Neural cell (in vitro differentiated cells): ENCODE results near the gene CELF4. TPM values are rescaled to one million over a fixed set of nuclear protein-coding genes. Genes with fewer than 3 reads are reported as not detected.

Experiments used
- H2AFZ ChIP-seq: fragments of 200-600, 300-800 bp; sonication (generic), shearing (Covaris generic); 2 replicates; pipeline ENCODE4 v1.6.0; 2014; ENCODE audit warnings: low read depth, mild to moderate bottlenecking, antibody characterized with exemption, low read length, moderate library complexity
- H3F3A ChIP-seq: fragments of 200-600 bp; shearing (Covaris generic); 2 replicates; pipeline ENCODE4 v1.6.1; 2016; ENCODE audit warnings: mild to moderate bottlenecking, moderate library complexity, mixed read lengths, antibody characterized with exemption, low read length; ENCODE audit not compliant: insufficient read depth, poor library complexity, severe bottlenecking
- H3K27ac ChIP-seq: fragments of 200-600, 300-800 bp; sonication (generic), shearing (Covaris generic); 2 replicates; pipeline ENCODE4 v1.5.1; 2014; ENCODE audit warnings: mild to moderate bottlenecking, low read length, moderate library complexity
- H3K27me3 ChIP-seq: fragments of 300-800, 200-600 bp; sonication (generic), shearing (Covaris generic); 2 replicates; pipeline ENCODE4 v1.6.0; 2014; ENCODE audit warnings: mild to moderate bottlenecking, low read depth, low read length, moderate library complexity; ENCODE audit not compliant: insufficient read depth
- H3K36me3 ChIP-seq: fragments of 300-800, 200-600 bp; sonication (generic), shearing (Covaris generic); 2 replicates; pipeline ENCODE4 v1.5.1; 2014; ENCODE audit warnings: mild to moderate bottlenecking, antibody characterized with exemption, low read length, moderate library complexity; ENCODE audit not compliant: insufficient read depth
- H3K4me2 ChIP-seq: fragments of 300-800, 200-600 bp; sonication (generic), shearing (Covaris generic); 2 replicates; pipeline ENCODE4 v1.6.0; 2014; ENCODE audit warnings: mild to moderate bottlenecking, low read length
- H3K4me3 ChIP-seq: fragments of 300-800, 200-600 bp; sonication (generic), shearing (Covaris generic); 2 replicates; pipeline ENCODE4 v1.5.1; 2014; ENCODE audit warnings: mild to moderate bottlenecking, low read length, moderate library complexity
- H3K79me2 ChIP-seq: fragments of 200-600 bp; shearing (Covaris generic); replicated peaks from 2 replicates; pipeline ENCODE4 v1.6.0; 2014; ENCODE audit warnings: mild to moderate bottlenecking, low read length, moderate library complexity; ENCODE audit not compliant: insufficient read depth
- H3K9ac ChIP-seq: fragments of 300-800, 200-600 bp; sonication (generic), shearing (Covaris generic); 2 replicates; pipeline ENCODE4 v1.6.1; 2016; ENCODE audit warnings: mild to moderate bottlenecking, low read length, mixed read lengths
- H3K9me2 ChIP-seq: fragments of 200-600 bp; shearing (Covaris generic); 2 replicates; pipeline ENCODE4 v1.6.1; 2016; ENCODE audit warnings: mild to moderate bottlenecking, low read length, mixed read lengths; ENCODE audit not compliant: insufficient read depth
- H3K9me3 ChIP-seq: fragments of 200-600, 300-800 bp; sonication (generic), shearing (Covaris generic); 2 replicates; pipeline ENCODE4 v1.6.1; 2016; ENCODE audit warnings: mild to moderate bottlenecking, mixed run types, low read length, moderate library complexity, mixed read lengths
- H4K20me1 ChIP-seq: fragments of 200-600 bp; shearing (Covaris generic); 2 replicates; pipeline ENCODE4 v1.6.1; 2016; ENCODE audit warnings: mild to moderate bottlenecking, mixed run types; ENCODE audit not compliant: insufficient read depth
- CTCF ChIP-seq: fragments of 450-650 bp; IDR thresholded peaks from 2 replicates; pipeline ENCODE4 v1.5.1; 2014; ENCODE audit warnings: antibody characterized with exemption, mild to moderate bottlenecking, moderate library complexity; ENCODE audit not compliant: poor library complexity, severe bottlenecking
- EP300 ChIP-seq: fragments of 450-650 bp; conservative IDR thresholded peaks from 2 replicates; pipeline ENCODE4 v1.6.1; 2014; ENCODE audit warnings: antibody characterized with exemption, mild to moderate bottlenecking, moderate library complexity; ENCODE audit not compliant: poor library complexity, severe bottlenecking
- EZH2 ChIP-seq: fragments of 200-600, 300-800 bp; shearing (Covaris generic), sonication (generic); IDR thresholded peaks from 2 replicates; pipeline ENCODE4 v1.6.1; 2014; ENCODE audit warnings: antibody characterized with exemption, low read length, borderline replicate concordance, mild to moderate bottlenecking; ENCODE audit not compliant: insufficient read depth, poor library complexity, severe bottlenecking
- MXI1 ChIP-seq: fragments of 450-650 bp; conservative IDR thresholded peaks from 2 replicates; pipeline ENCODE4 v1.6.1; 2014; ENCODE audit warnings: antibody characterized with exemption, mild to moderate bottlenecking; ENCODE audit not compliant: poor library complexity, severe bottlenecking
- POLR2AphosphoS5 ChIP-seq: IDR thresholded peaks from 2 replicates; pipeline ENCODE4 v1.6.1; 2012
- RAD21 ChIP-seq: fragments of 450-650 bp; conservative IDR thresholded peaks from 2 replicates; pipeline ENCODE4 v1.6.1; 2014; ENCODE audit warnings: antibody characterized with exemption, mild to moderate bottlenecking, moderate library complexity
- REST ChIP-seq: IDR thresholded peaks from 2 replicates; pipeline ENCODE4 v1.6.1; 2012; ENCODE audit warnings: borderline replicate concordance
- SMC3 ChIP-seq: fragments of 450-650 bp; conservative IDR thresholded peaks from 2 replicates; pipeline ENCODE4 v1.6.1; 2014; ENCODE audit warnings: antibody characterized with exemption, mild to moderate bottlenecking, moderate library complexity; ENCODE audit not compliant: poor library complexity
- TAF1 ChIP-seq: IDR thresholded peaks from 2 replicates; pipeline ENCODE4 v1.6.1; 2012; ENCODE audit warnings: low read depth
- polyA plus RNA-seq: library from polyadenylated mRNA; depleted of rRNA; stranded (reverse); fragments of >200 nt; gene quantifications from 2 replicates; pipeline ENCODE4 v1.2.3, GENCODE V29; 2014

Gene CELF4
- polyA plus RNA-seq, 1 donor from 2014 or later, result 191 TPM

DNA sequence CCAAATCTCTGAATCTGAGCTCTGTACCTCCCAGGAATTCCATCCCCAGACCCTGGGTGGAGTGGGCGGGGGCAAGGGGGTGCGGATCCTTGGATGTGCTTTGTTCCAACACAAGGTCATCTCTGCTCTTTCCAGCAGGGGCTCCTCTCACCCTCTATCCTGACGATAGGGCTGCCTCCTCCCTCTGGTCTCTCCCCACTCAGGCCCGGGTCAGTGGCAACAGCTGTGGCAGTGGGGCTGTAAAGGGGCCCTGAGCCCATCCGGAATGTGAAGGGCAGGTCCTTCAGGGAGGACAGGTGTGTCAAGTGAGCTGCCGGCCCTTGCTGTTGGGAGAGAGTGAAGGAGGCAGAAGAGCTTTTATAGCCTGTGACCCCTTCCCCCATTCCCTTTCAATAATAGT, 167.8 kb downstream of the CELF4 start:
- no peak overlapping the region for H3K4me3 ChIP-seq
- H3K27ac ChIP-seq, result no peak overlapping the region
- H3K79me2 ChIP-seq, result peaks cover 11% of the 10 kb centered on the region
- no peaks in the 10 kb centered on the region for H3K9me3 ChIP-seq
- no peak overlapping the region for H3K4me2 ChIP-seq
- no peaks in the 10 kb centered on the region for H3K9me2 ChIP-seq
- no peaks in the 10 kb centered on the region for H3K27me3 ChIP-seq
- H3K36me3 ChIP-seq, result no peaks in the 10 kb centered on the region
- H4K20me1 ChIP-seq, result peaks cover 3% of the 10 kb centered on the region
- H3K9ac ChIP-seq, result no peak overlapping the region
- no peaks in the 10 kb centered on the region for H3F3A ChIP-seq
- TF ChIP-seq TAF1 (no peak), SMC3 (no peak), RAD21 (no peak), POLR2AphosphoS5 (no peak), EP300 (no peak), REST (no peak), CTCF (no peak), MXI1 (no peak), EZH2 (no peak)
- H2AFZ ChIP-seq, result no peak overlapping the region

DNA sequence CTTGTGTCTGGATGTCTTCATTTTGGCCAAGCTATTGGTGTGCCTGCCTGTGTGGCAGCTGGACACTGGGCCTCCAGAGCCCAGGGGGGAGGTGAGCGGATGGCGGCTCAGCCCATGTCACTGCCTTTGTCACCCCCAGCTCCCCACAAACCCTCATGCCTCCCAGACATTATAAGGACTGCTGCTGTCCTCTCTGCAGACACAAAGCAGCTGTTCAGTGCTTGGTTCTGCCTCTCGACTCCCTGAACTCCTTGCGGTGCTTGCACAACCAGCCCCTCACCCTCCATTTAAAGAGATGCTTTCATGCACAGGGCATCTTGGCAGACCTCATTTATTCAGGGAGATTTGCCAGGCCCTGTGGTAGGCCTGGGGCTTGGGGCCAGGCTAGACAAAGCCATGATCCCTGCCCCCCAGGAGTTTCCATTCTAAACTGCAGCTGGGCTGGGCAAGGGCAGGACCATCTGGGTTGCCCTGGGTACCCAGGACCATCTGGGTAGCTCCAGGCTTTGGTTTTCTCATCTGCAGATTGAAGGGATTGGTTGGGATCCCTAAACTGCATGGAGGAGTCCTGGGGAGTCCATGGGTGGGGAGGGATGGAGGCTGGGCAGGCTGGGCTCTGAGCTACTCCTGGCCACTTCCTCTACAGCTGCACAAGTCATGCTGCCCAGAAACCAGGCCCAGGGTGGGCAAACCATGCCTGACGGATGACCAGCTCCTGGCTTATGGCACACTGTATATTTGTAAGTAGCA, 168.5 kb downstream of the CELF4 start:
- H3K9ac ChIP-seq, result no peak overlapping the region
- H3K9me3 ChIP-seq, result no peaks in the 10 kb centered on the region
- TF ChIP-seq RAD21, result no peak

GRCh38 chr18:37395631-37396030, 170.0 kb downstream of the CELF4 start:
- Histone ChIP-seq H3K9ac (no peak overlapping the region), H3K4me3 (no peak overlapping the region)

More for the DNA sequence above, 168.5 kb downstream of the CELF4 start:
- Histone ChIP-seq H2AFZ (no peak overlapping the region), H4K20me1 (peaks cover 3% of the 10 kb centered on the region), H3K79me2 (peaks cover 11% of the 10 kb centered on the region), H3F3A (no peaks in the 10 kb centered on the region), H3K36me3 (no peaks in the 10 kb centered on the region), H3K4me3 (no peak overlapping the region), H3K4me2 (no peak overlapping the region), H3K27ac (no peak overlapping the region), H3K9me2 (no peaks in the 10 kb centered on the region), H3K27me3 (no peaks in the 10 kb centered on the region)

More at GRCh38 chr18:37395631-37396030, 170.0 kb downstream of the CELF4 start:
- H3F3A ChIP-seq, result no peaks in the 10 kb centered on the region
- H3K79me2 ChIP-seq, result peaks cover 11% of the 10 kb centered on the region
- no peaks in the 10 kb centered on the region for H3K9me3 ChIP-seq
- H3K27ac ChIP-seq, result no peak overlapping the region
- H4K20me1 ChIP-seq, result peaks cover under 1% of the 10 kb centered on the region
- H3K36me3 ChIP-seq, result no peaks in the 10 kb centered on the region
- no peaks in the 10 kb centered on the region for H3K9me2 ChIP-seq
- no peak overlapping the region for H3K4me2 ChIP-seq
- no peak overlapping the region for H2AFZ ChIP-seq
- no peaks in the 10 kb centered on the region for H3K27me3 ChIP-seq
- TF ChIP-seq RAD21, result no peak
- no peak for TF ChIP-seq REST
- TF ChIP-seq EZH2, result no peak
- TF ChIP-seq EP300, result no peak
- TF ChIP-seq MXI1, result no peak
- TF ChIP-seq TAF1, result no peak
- TF ChIP-seq CTCF, result no peak
- no peak for TF ChIP-seq POLR2AphosphoS5
- no peak for TF ChIP-seq SMC3
